ENCODE data around the gene ELP4. TPM values are rescaled to one million over a fixed set of nuclear protein-coding genes. Genes with fewer than 3 reads are reported as not detected.
A peak's percentile ranks its signal among the peaks of the same experiment; 100 is the strongest.
"Not testable (repeated sequence)": the region's sequence is repeated elsewhere in the genome, so short reads cannot be mapped to it uniquely, and the experiment has no call there.

The ELP4 gene
- total RNA-seq, 1 donor from 2014 or later: 18.9 TPM

- DNase-seq: no peak
These were observed 136.6 kb downstream of the ELP4 start for GRCh38 chr11:31646216-31646615.

GRCh38 chr11:31649129-31649966, 139.8 kb downstream of the ELP4 start:
- DNase-seq: no peak

GRCh38 chr11:31651208-31651607, 141.6 kb downstream of the ELP4 start:
- no peak for DNase-seq

GRCh38 chr11:31651822-31652221, 142.3 kb downstream of the ELP4 start:
- no peak for DNase-seq

GRCh38 chr11:31652528-31652927, 143.0 kb downstream of the ELP4 start:
- no peak for DNase-seq

- DNase-seq: peak; percentile 12
These were observed 145.9 kb downstream of the ELP4 start for GRCh38 chr11:31655483-31655882.

GRCh38 chr11:31656051-31656450, 146.5 kb downstream of the ELP4 start:
- DNase-seq: no peak

GRCh38 chr11:31657091-31657490, 147.5 kb downstream of the ELP4 start:
- no peak for DNase-seq

GRCh38 chr11:31664129-31664528, 154.6 kb downstream of the ELP4 start:
- DNase-seq: no peak

GRCh38 chr11:31664954-31665353, 155.4 kb downstream of the ELP4 start:
- no peak for DNase-seq

GRCh38 chr11:31671681-31672080, 162.1 kb downstream of the ELP4 start:
- no peak for DNase-seq

- not testable (repeated sequence) for DNase-seq
These were observed 163.5 kb downstream of the ELP4 start for GRCh38 chr11:31673108-31673507.

GRCh38 chr11:31676280-31676982, 166.9 kb downstream of the ELP4 start:
- no peak for DNase-seq

GRCh38 chr11:31680770-31681169, 171.2 kb downstream of the ELP4 start:
- DNase-seq: no peak

- DNase-seq: no peak
These were observed 177.7 kb downstream of the ELP4 start for GRCh38 chr11:31687256-31687655.

GRCh38 chr11:31687861-31688260, 178.3 kb downstream of the ELP4 start:
- DNase-seq: no peak

GRCh38 chr11:31689559-31689958, 180.0 kb downstream of the ELP4 start:
- no peak for DNase-seq

GRCh38 chr11:31690041-31690440, 180.5 kb downstream of the ELP4 start:
- no peak for DNase-seq

GRCh38 chr11:31690516-31690915, 180.9 kb downstream of the ELP4 start:
- DNase-seq: no peak

- DNase-seq: no peak
These were observed 182.9 kb downstream of the ELP4 start for GRCh38 chr11:31692466-31692865.

GRCh38 chr11:31697049-31697448, 187.5 kb downstream of the ELP4 start:
- DNase-seq: not testable (repeated sequence)

- no peak for DNase-seq
These were observed 189.5 kb downstream of the ELP4 start for GRCh38 chr11:31699066-31699465.

- DNase-seq: no peak
These were observed 193.4 kb downstream of the ELP4 start for GRCh38 chr11:31702966-31703365.

GRCh38 chr11:31706357-31706756, 196.8 kb downstream of the ELP4 start:
- no peak for DNase-seq
